HCT116 (cell line): ENCODE measurements around the gene COX7A1.
"Not testable (repeated sequence)": the region's sequence is repeated elsewhere in the genome, so short reads cannot be mapped to it uniquely, and the experiment has no call there.

Experiments used
- CBX3 ChIP-seq: IDR thresholded peaks from 2 replicates; pipeline ENCODE4 v1.6.1; 2012; ENCODE audit warnings: low read depth
- EGR1 ChIP-seq: IDR thresholded peaks from 2 replicates; pipeline ENCODE4 v1.6.1; 2012; ENCODE audit warnings: low read depth
- EZH2phosphoT487 ChIP-seq: fragments of 200-600 bp; IDR thresholded peaks from 2 replicates; pipeline ENCODE4 v1.6.1; 2018; ENCODE audit warnings: antibody characterized with exemption, borderline replicate concordance
- JUND ChIP-seq: IDR thresholded peaks from 2 replicates; pipeline ENCODE4 v1.6.1; 2012
- POLR2A ChIP-seq: IDR thresholded peaks from 2 replicates; pipeline ENCODE4 v1.7.0; 2011; ENCODE audit warnings: borderline replicate concordance; ENCODE audit not compliant: insufficient read depth, insufficient read length; ENCODE audit errors: extremely low read depth
- POLR2AphosphoS5 ChIP-seq: IDR thresholded peaks from 2 replicates; pipeline ENCODE4 v1.6.1; 2011; ENCODE audit warnings: mild to moderate bottlenecking, low read depth, low read length, moderate library complexity
- SP1 ChIP-seq: IDR thresholded peaks from 2 replicates; pipeline ENCODE4 v1.6.1; 2012; ENCODE audit warnings: low read depth
- SRF ChIP-seq: IDR thresholded peaks from 2 replicates; pipeline ENCODE4 v1.6.1; 2012; ENCODE audit warnings: low read depth
- ZFX ChIP-seq: fragments of 450-650 bp; IDR thresholded peaks from 2 replicates; pipeline ENCODE4 v1.6.1; 2017
- TF ChIP-seq, protein P1 (sequence below): IDR thresholded peaks from 2 replicates; pipeline ENCODE4 v1.6.1; 2012
- TF ChIP-seq, protein P2 (sequence below), 3 experiments: fragments of 200-600 bp in 1 of 3; sonication (generic) in 1 of 3; IDR thresholded peaks in 2 of 3; conservative IDR thresholded peaks in 1 of 3; 2 replicates each; pipeline ENCODE4 v1.5.1; 2012 to 2017; ENCODE audit warnings: low read depth in 2 of 3, low read length in 2 of 3, antibody characterized with exemption in 1 of 3, borderline replicate concordance in 1 of 3, control low read depth in 1 of 3, mild to moderate bottlenecking in 1 of 3, mixed read lengths in 1 of 3, mixed run types in 1 of 3, moderate library complexity in 1 of 3; ENCODE audit not compliant: insufficient read depth in 1 of 3
- TF ChIP-seq, protein P3 (sequence below): IDR thresholded peaks from 2 replicates; pipeline ENCODE4 v1.6.1; 2012; ENCODE audit warnings: low read depth

DNA sequence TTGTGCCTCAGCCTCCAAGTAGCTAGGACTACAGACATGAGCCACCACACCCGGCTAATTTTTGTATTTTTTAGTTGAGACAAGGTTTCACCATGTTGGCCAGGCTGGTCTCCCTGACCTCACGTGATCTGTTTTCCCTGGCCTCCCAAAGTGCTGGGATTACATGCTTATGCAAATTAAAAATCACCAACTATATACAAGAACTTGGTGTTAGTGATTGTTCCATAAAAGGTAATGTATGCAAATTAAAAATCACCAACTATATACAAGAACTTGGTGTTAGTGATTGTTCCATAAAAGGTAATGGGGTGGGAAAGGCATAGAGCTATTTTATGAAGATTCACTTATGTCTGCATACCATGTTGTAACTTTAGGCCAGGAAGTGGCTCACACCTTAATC, 26.8 kb upstream of the COX7A1 start:
- not testable (repeated sequence) for TF ChIP-seq JUND, EZH2phosphoT487, POLR2A, ZFX, SRF, SP1, POLR2AphosphoS5, CBX3, EGR1
- TF ChIP-seq, protein P1, sequence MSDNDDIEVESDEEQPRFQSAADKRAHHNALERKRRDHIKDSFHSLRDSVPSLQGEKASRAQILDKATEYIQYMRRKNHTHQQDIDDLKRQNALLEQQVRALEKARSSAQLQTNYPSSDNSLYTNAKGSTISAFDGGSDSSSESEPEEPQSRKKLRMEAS = not testable (repeated sequence)
- TF ChIP-seq, protein P2, sequence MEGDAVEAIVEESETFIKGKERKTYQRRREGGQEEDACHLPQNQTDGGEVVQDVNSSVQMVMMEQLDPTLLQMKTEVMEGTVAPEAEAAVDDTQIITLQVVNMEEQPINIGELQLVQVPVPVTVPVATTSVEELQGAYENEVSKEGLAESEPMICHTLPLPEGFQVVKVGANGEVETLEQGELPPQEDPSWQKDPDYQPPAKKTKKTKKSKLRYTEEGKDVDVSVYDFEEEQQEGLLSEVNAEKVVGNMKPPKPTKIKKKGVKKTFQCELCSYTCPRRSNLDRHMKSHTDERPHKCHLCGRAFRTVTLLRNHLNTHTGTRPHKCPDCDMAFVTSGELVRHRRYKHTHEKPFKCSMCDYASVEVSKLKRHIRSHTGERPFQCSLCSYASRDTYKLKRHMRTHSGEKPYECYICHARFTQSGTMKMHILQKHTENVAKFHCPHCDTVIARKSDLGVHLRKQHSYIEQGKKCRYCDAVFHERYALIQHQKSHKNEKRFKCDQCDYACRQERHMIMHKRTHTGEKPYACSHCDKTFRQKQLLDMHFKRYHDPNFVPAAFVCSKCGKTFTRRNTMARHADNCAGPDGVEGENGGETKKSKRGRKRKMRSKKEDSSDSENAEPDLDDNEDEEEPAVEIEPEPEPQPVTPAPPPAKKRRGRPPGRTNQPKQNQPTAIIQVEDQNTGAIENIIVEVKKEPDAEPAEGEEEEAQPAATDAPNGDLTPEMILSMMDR (IDR thresholded peaks at IDR 0.05 in 2 of 3, conservative IDR thresholded peaks at IDR 0.05 in 1 of 3; ENCODE audit: borderline replicate concordance in 1 of 3, insufficient read depth in 1 of 3, low read depth in 2 of 3, low read length in 2 of 3) = not testable (repeated sequence)
- TF ChIP-seq, protein P3, sequence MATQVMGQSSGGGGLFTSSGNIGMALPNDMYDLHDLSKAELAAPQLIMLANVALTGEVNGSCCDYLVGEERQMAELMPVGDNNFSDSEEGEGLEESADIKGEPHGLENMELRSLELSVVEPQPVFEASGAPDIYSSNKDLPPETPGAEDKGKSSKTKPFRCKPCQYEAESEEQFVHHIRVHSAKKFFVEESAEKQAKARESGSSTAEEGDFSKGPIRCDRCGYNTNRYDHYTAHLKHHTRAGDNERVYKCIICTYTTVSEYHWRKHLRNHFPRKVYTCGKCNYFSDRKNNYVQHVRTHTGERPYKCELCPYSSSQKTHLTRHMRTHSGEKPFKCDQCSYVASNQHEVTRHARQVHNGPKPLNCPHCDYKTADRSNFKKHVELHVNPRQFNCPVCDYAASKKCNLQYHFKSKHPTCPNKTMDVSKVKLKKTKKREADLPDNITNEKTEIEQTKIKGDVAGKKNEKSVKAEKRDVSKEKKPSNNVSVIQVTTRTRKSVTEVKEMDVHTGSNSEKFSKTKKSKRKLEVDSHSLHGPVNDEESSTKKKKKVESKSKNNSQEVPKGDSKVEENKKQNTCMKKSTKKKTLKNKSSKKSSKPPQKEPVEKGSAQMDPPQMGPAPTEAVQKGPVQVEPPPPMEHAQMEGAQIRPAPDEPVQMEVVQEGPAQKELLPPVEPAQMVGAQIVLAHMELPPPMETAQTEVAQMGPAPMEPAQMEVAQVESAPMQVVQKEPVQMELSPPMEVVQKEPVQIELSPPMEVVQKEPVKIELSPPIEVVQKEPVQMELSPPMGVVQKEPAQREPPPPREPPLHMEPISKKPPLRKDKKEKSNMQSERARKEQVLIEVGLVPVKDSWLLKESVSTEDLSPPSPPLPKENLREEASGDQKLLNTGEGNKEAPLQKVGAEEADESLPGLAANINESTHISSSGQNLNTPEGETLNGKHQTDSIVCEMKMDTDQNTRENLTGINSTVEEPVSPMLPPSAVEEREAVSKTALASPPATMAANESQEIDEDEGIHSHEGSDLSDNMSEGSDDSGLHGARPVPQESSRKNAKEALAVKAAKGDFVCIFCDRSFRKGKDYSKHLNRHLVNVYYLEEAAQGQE = not testable (repeated sequence)
